GM21526 (cell line): ENCODE measurements around the gene ASPG.

ENCODE experiments used
- ATAC-seq: cut with Tn5 transposase; IDR thresholded peaks from one replicate; pipeline ENCODE4 v1.9.1; 2021; ENCODE audit warnings: moderate library complexity; ENCODE audit not compliant: unreplicated experiment, low FRiP score

Gene ASPG

DNA sequence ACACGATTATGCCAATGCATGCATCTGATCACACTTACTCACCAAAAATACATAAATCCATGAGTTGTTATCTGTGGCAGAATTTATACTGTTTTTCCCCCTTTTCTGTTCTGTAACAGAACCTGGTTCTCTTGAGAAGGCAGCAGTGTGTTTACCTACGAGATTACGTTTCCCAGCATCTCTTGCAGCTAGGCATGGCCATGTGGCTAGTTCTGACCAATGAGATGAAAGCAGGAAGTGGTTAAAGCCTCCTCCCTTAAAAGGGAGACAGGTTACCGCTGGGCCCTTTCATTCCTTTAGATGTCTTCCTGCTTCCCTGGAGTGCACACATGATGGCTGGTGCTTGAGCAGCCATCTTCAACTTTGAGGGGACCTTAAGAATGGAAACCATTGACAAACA lies 11.7 kb upstream of the ASPG start:
- no peak for ATAC-seq

- ATAC-seq: no peak
Measured at GRCh38 chr14:104075530-104076151, 9.9 kb upstream of the ASPG start.

DNA sequence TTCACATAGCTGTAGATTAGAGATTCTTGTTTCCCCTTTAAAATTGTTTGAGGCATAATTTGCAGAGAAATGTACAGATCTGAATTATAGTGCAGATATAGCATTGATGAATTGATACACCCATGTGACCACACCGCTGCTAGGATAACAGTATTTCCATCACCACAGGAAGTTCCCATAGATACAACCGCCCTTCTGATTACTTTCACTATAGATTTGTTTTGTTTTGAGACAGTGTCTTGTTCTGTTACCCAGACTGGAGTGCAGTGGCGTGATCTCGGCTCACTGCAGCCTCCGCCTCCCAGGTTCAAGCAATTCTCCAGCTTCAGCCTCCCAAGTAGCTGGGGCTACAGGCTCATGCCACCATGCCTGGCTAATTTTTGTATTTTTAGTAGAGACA lies 8.8 kb upstream of the ASPG start:
- no peak for ATAC-seq

DNA sequence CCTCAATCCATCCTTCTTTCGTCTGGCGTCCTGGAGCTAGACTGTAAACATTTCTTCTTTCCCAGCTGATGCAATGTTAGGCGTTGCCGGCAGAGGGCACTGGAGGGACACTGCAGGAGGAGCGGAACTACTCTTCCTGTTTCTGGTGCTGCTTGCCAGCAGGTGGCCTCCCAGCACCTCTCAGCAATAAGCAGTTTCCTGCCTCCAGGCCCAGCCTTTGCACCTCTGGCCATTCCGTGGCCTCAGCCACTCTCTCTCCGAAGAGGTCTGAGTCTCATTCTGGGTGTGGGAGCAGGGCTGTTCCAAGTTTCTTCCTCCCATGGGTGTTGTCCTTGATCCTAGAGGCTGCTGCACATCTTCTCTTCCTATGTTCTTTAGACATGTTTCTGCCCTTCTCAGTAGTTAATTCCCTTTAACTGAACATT lies 7.5 kb upstream of the ASPG start:
- peak; percentile 88 for ATAC-seq

DNA sequence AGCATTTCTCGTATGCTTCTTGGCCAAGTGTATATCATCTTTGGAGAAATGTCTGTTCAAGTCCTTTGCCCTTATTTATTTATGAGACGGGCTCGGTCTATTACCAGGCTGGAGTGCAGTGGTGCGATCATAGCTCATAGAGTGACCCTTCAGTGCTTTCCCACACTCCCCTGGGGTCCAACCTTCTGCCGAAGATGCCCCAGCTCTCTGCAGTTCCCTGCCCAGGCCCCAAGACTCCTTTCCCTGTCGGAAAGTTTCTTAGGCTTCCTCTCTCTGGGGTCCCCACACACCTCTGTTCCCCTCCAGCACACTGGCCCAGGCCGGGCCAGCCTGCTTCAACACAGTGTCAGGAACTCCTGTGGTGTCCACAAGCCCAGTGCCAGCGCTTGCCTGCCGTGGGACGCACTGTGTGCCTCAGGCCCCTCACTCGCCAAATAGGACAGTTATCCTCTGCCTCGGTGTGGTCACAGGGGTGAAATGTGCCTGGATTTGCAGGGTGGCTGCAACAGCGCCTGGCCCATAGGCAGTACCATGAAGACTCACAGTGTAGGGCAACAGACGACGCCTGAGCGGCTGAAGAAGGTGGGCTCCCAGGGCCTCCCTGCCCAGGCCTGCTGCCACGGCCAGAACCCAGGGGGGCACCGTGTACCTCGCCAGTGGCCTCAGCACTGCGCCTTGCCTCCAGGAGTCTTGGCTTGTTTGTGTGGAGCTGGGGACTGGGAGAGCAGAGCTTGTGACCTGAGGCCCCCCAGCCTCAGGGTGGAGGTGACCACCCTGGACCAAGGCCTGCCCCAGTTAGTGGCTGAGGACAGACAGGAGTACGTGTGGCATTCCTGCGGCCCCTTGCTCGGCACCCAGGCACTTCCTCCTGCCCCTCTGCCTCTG lies 4.9 kb upstream of the ASPG start:
- no peak for ATAC-seq

DNA sequence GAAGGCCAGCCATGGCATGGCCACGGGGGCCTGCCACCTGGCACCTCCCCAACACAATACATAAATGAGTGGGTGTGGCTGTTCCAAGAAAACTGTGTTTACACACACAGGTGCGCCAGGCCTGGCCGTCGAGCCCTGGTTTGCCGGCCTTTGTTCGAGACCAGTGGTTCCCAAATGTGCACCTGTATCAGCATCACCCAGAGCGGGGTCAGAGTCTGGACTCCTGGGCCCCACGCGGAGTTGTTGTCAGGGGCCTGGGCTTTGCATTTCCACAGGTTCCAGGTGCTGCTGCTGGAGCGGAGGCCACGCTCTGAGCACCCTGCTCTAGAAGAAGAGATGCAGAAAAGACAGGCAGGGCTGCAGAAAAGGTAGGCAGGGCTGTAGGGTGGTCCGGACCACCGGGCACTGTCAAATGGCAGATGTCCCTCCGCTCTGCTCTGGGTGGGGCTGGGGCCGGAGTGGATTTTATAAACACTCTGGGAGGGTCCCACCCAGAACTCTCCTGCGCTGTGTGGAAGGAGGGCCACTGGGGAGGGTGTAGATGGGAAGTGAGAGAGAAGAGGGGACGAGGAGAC lies 4.2 kb upstream of the ASPG start:
- no peak for ATAC-seq

DNA sequence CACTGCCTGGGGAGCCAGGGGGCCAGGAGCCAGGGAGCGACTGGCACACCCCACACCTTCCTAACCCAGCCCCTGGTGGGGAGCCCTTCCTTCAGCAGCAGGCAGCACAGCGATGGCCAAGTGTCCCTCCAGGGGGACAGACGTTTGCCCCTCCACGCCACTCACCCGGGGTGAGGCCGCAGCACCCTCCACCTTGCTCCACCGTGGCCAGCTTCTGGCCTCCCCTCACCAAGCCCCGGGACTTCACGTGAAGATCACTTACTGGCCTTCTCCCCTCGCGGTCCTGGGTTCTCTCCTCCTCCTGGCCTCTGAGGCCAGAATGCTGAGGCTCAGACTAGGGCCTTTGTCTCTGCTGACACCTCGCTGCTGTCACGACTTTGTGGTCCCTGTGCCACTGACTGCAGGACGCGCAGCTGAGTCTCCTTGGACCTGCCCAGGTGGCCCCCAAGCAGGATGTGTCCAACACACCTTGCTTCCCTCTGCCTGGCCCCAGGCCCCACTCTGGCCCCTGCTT lies 3.5 kb upstream of the ASPG start:
- no peak for ATAC-seq

DNA sequence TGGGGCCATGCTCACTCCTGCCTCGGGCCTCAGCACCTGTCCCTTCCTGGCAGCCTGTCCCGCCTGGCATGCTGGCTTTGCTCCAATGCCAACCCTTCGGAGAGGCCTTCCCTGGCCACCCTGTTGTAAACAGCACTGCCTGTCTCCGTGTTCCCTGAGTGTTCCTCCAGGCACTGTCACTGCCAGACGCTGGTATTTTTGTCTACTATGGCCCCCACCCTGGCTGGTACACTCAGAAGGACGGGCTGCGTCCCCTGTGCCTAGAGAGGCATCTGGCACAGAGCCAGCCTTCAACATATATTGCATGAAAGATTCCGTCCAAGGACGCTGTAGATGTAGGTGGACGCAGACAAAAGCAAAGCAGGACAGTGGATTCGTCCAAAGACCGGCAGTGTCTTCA lies 2.7 kb upstream of the ASPG start:
- ATAC-seq: no peak

- no peak for ATAC-seq
Measured at GRCh38 chr14:104084251-104085002, 1.1 kb upstream of the ASPG start.

- no peak for ATAC-seq
Measured at GRCh38 chr14:104085889-104086201, 345 bp downstream of the ASPG start.

GRCh38 chr14:104086210-104086660 lies 735 bp downstream of the ASPG start:
- no peak for ATAC-seq

GRCh38 chr14:104086661-104087461 lies 1.4 kb downstream of the ASPG start:
- no peak for ATAC-seq

DNA sequence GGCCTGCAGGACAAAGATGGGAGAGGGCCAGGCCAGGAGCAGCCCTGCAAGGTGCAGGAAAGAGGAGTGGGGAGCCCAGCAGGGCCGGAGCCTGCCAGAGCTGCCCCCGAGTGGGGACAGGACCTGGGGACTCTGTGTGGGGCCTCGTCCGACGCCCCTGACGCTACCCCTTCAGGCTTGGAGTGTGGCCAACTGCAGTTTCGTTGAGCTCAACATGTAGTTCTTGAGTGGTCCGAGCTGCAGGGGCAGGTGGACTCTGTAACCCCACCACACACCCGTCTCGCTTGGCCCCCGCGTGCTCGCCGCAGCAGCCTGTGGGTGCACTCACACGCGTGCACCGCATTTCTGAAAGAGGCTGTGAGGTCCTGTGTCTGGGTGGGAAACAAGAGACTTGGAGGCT lies 2.0 kb downstream of the ASPG start:
- no peak for ATAC-seq

DNA sequence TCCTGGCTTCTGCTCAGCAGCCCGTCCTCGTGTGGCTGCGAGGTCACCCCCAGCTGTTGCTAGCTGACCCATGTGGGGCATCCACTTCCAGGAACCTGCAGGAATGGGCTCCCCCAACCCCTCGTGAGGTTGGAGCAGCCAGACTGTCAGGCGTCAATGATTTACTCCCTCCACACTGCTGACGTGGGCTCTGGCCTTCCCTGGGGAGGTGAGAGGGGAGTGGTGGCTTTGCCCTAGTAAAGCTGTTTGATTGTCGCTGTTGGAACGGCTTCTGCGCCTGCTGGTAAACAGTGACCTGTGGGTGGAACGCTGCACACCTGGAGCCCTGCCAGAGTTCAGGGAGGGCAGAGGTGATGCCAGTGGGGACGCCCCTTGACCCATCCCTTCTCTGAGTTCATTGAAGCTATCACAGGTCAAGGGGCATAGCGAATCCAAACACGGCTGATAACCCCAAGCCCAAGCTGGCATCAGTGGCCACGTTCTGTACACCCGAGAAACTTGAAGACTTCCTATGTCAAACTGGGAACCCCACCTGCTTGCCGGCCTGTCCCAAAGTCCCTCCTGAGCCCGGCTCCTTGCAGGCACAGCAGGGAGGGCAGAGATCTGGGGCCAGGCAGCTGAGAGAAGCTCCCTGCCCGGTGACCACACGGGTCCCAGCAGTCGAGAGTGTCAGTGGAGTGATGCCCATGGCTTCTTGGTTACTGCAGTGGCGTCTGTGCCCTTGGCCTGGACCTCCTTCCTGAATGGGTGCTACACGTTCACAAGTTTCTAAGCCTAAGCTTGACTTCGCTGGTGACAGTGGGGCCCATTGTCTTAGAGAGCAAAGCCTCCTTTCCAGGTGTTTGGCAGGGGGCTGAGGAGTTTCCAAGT lies 2.7 kb downstream of the ASPG start:
- ATAC-seq: no peak

DNA sequence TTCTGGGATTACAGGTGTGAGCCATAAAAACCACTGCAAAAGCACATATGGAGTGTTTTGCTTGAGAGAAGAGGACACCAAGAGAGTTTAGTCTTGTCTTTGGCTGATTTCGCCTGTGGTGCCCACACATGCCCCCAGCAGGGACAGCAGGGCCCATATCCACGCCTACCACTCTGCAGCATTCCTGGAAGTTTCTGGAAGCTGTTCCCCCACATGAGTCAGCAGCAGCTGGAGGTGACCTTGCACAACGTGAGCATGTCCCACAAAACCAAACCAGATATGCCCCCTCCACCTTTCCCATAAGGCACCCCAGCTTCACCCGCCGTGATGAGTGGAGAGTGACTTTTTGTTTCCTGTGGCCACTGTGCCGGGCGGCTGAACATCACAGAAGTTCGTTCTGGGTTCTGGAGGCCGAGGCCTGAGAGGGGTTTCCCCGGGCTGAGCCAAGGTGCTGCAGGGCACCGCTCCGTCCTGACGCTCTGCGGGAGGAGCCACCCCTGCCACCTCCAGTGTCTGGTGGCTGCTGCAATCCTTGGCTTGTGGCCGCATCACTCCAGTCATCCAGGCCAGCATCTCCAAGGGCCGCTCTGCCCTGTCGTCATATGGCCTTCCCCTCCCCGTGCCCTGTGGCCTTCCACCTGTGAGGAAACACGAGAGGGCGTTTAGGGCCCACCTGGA lies 4.7 kb downstream of the ASPG start:
- no peak for ATAC-seq

- ATAC-seq: no peak
Measured at GRCh38 chr14:104091061-104091926, 5.8 kb downstream of the ASPG start.

- ATAC-seq: no peak
Measured at GRCh38 chr14:104091927-104092771, 6.6 kb downstream of the ASPG start.
